ENCODE results near the gene MRPL51. TPM values are rescaled to one million over a fixed set of nuclear protein-coding genes. Genes with fewer than 3 reads are reported as not detected.

MRPL51 gene
- total and polyA plus RNA-seq, 9 of the 15 experiments (the other 6 are each of a cell fraction or from before 2014, with no cell fraction given): 127 to 727 (median 208) TPM

- TF ChIP-seq BCLAF1 (IDR thresholded peaks at IDR 0.05; ENCODE audit: borderline replicate concordance in 1 of 2, control insufficient read depth in 1 of 2, low read depth in 2 of 2, low read length in 1 of 2) (0 out of 4 replicates have a peak, but pooled peaks of 1 of the 2 experiments have one; percentile 45), CHD4 (IDR thresholded peaks at IDR 0.05; ENCODE audit: insufficient read depth, insufficient replicate concordance, low read depth, low read length, poor library complexity, severe bottlenecking) (no peak)
Observed at GRCh38 chr12:6538420-6539313, 45.6 kb upstream of the MRPL51 start (continued).
